ENCODE data around the gene E2F6.

- TF ChIP-seq CTCF (IDR thresholded peaks at IDR 0.05; ENCODE audit: low read depth, low read length, missing input control) = no peak
- TF ChIP-seq GABPA (IDR thresholded peaks at IDR 0.05 in 1 of 2, conservative IDR thresholded peaks at IDR 0.05 in 1 of 2) = no peak
- no peak for TF ChIP-seq ATF3 (IDR thresholded peaks at IDR 0.05)
- no peak for TF ChIP-seq MAX (IDR thresholded peaks at IDR 0.05)
- no peak for TF ChIP-seq EGR1 (IDR thresholded peaks at IDR 0.05; ENCODE audit: low read depth in 2 of 2)
- no peak for TF ChIP-seq YY1 (IDR thresholded peaks at IDR 0.05)
- no peak for TF ChIP-seq ZBTB33 (IDR thresholded peaks at IDR 0.05)
- TF ChIP-seq TAF1 (conservative IDR thresholded peaks at IDR 0.05) = no peak
- no peak for TF ChIP-seq HNF4A (conservative IDR thresholded peaks at IDR 0.05)
- no peak for TF ChIP-seq SP1 (IDR thresholded peaks at IDR 0.05)
- no peak for TF ChIP-seq FOXA1 (IDR thresholded peaks at IDR 0.05)
- no peak for TF ChIP-seq RAD21 (IDR thresholded peaks at IDR 0.05)
These were observed 9.7 kb downstream of the E2F6 start for GRCh38 chr2:11456251-11456650.
